Mesendoderm (in vitro differentiated cells): ENCODE measurements around the gene VWA8.
A peak's percentile ranks its signal among the peaks of the same experiment; 100 is the strongest.

ENCODE experiments used
- DNase-seq: peaks from one replicate; pipeline ENCODE4 v3.0.0; 2013
- H2AK5ac ChIP-seq: 2 replicates; pipeline ENCODE4 v1.6.1; 2013; ENCODE audit warnings: low read length, inconsistent platforms
- H2BK120ac ChIP-seq: 2 replicates; pipeline ENCODE4 v1.6.1; 2013; ENCODE audit warnings: low read depth, mild to moderate bottlenecking, low read length, moderate library complexity, mixed read lengths
- H2BK15ac ChIP-seq: replicated peaks from 2 replicates; pipeline ENCODE4 v1.6.1; 2013; ENCODE audit warnings: low read depth, mild to moderate bottlenecking, moderate library complexity
- H2BK5ac ChIP-seq: 2 replicates; pipeline ENCODE4 v1.6.1; 2013; ENCODE audit warnings: low read length, inconsistent platforms
- H3K18ac ChIP-seq: 2 replicates; pipeline ENCODE4 v1.6.1; 2013; ENCODE audit warnings: mild to moderate bottlenecking, low read length, mixed read lengths
- H3K23ac ChIP-seq: one replicate; pipeline ENCODE4 v1.6.1; 2013; ENCODE audit warnings: low read length
- H3K27ac ChIP-seq: 2 replicates; pipeline ENCODE4 v1.5.1; 2013; ENCODE audit warnings: low read depth, mild to moderate bottlenecking, inconsistent platforms, low read length, moderate library complexity
- H3K27me3 ChIP-seq: 2 replicates; pipeline ENCODE4 v1.6.1; 2013; ENCODE audit warnings: low read length, control low read depth, mild to moderate bottlenecking, inconsistent platforms; ENCODE audit not compliant: insufficient read depth, poor library complexity
- H3K36me3 ChIP-seq: 2 replicates; pipeline ENCODE4 v1.6.1; 2013; ENCODE audit warnings: low read length, inconsistent platforms; ENCODE audit not compliant: control insufficient read depth, insufficient read depth
- H3K4ac ChIP-seq: one replicate; pipeline ENCODE4 v1.6.1; 2013; ENCODE audit warnings: low read depth, mild to moderate bottlenecking, low read length, moderate library complexity
- H3K4me1 ChIP-seq: 2 replicates; pipeline ENCODE4 v1.6.1; 2013; ENCODE audit warnings: low read depth, low read length, inconsistent platforms; ENCODE audit not compliant: control insufficient read depth
- H3K4me2 ChIP-seq: 2 replicates; pipeline ENCODE4 v1.6.1; 2013; ENCODE audit warnings: low read length
- H3K4me3 ChIP-seq: 2 replicates; pipeline ENCODE4 v1.5.1; 2013; ENCODE audit warnings: mild to moderate bottlenecking, low read length
- H3K56ac ChIP-seq: one replicate; pipeline ENCODE4 v1.6.1; 2013; ENCODE audit warnings: low read length
- H3K79me1 ChIP-seq: 2 replicates; pipeline ENCODE4 v1.6.1; 2013; ENCODE audit warnings: low read length, inconsistent platforms
- H3K79me2 ChIP-seq: 2 replicates; pipeline ENCODE4 v1.6.1; 2013; ENCODE audit warnings: mild to moderate bottlenecking, low read length; ENCODE audit not compliant: control insufficient read depth, insufficient read depth
- H3K9ac ChIP-seq: 2 replicates; pipeline ENCODE4 v1.6.1; 2013; ENCODE audit warnings: low read length, inconsistent platforms
- H4K5ac ChIP-seq: one replicate; pipeline ENCODE4 v1.6.1; 2013; ENCODE audit warnings: low read length
- H4K8ac ChIP-seq: one replicate; pipeline ENCODE4 v1.6.1; 2013; ENCODE audit warnings: low read depth, mild to moderate bottlenecking, control low read depth, low read length, moderate library complexity
- WGBS: extraction: QIAGEN DNeasy Blood & Tissue Kit; methylation state at CpG from one replicate; pipeline ENCODE4 v1.1.7; 2013; ENCODE audit warnings: low lambda C conversion rate, missing lambda C conversion rate; ENCODE audit not compliant: insufficient coverage; ENCODE audit errors: extremely low coverage; 5-methylcytosine and 5-hydroxymethylcytosine counted together

The VWA8 gene

GRCh38 chr13:41631296-41631965, 329.5 kb downstream of the VWA8 start:
- WGBS, result no CpG with 5 or more reads among the region's 5 CpGs
- H3K4ac ChIP-seq, result no peak overlapping the region
- H3K18ac ChIP-seq, result no peak overlapping the region
- no peak overlapping the region for H4K5ac ChIP-seq
- no peak overlapping the region for H3K4me2 ChIP-seq
- H3K79me2 ChIP-seq, result no peaks in the 10 kb centered on the region
- no peak overlapping the region for H3K9ac ChIP-seq
- no peak overlapping the region for H3K23ac ChIP-seq
- no peak overlapping the region for H2AK5ac ChIP-seq
- H2BK120ac ChIP-seq, result no peak overlapping the region
- no peak overlapping the region for H3K27ac ChIP-seq
- H3K4me1 ChIP-seq, result no peaks in the 10 kb centered on the region
- no peaks in the 10 kb centered on the region for H3K27me3 ChIP-seq
- H3K79me1 ChIP-seq, result no peaks in the 10 kb centered on the region
- H3K56ac ChIP-seq, result no peak overlapping the region
- no peak overlapping the region for H4K8ac ChIP-seq
- no peak overlapping the region for H2BK5ac ChIP-seq
- no peak overlapping the region for H3K4me3 ChIP-seq
- no peak overlapping the region for H2BK15ac ChIP-seq
- no peaks in the 10 kb centered on the region for H3K36me3 ChIP-seq
- DNase-seq, result no peak

GRCh38 chr13:41627425-41627824, 333.5 kb downstream of the VWA8 start:
- WGBS, result no CpG with 5 or more reads among the region's 5 CpGs
- no peaks in the 10 kb centered on the region for H3K4me1 ChIP-seq

GRCh38 chr13:41624041-41624440, 336.9 kb downstream of the VWA8 start:
- Histone ChIP-seq H3K23ac (no peak overlapping the region), H3K79me2 (no peaks in the 10 kb centered on the region), H3K4me3 (no peak overlapping the region), H3K56ac (no peak overlapping the region), H2BK5ac (no peak overlapping the region), H3K4me2 (no peak overlapping the region), H3K36me3 (no peaks in the 10 kb centered on the region), H3K18ac (no peak overlapping the region), H2AK5ac (no peak overlapping the region), H3K27ac (no peak overlapping the region), H3K27me3 (no peaks in the 10 kb centered on the region), H3K9ac (no peak overlapping the region), H3K79me1 (no peaks in the 10 kb centered on the region), H4K5ac (no peak overlapping the region), H3K4me1 (no peaks in the 10 kb centered on the region), H3K4ac (no peak overlapping the region), H4K8ac (no peak overlapping the region), H2BK120ac (no peak overlapping the region), H2BK15ac (no peak overlapping the region)
- DNase-seq, result no peak

More at GRCh38 chr13:41627425-41627824, 333.5 kb downstream of the VWA8 start:
- H3K23ac ChIP-seq, result no peak overlapping the region
- H3K4me2 ChIP-seq, result no peak overlapping the region
- H2BK15ac ChIP-seq, result no peak overlapping the region
- H3K36me3 ChIP-seq, result no peaks in the 10 kb centered on the region
- no peaks in the 10 kb centered on the region for H3K27me3 ChIP-seq
- H4K5ac ChIP-seq, result no peak overlapping the region
- H3K4ac ChIP-seq, result no peak overlapping the region
- H3K79me2 ChIP-seq, result no peaks in the 10 kb centered on the region
- no peaks in the 10 kb centered on the region for H3K79me1 ChIP-seq
- no peak overlapping the region for H3K27ac ChIP-seq
- H2AK5ac ChIP-seq, result no peak overlapping the region
- no peak overlapping the region for H3K4me3 ChIP-seq
- H3K18ac ChIP-seq, result no peak overlapping the region
- H3K56ac ChIP-seq, result no peak overlapping the region
- no peak overlapping the region for H4K8ac ChIP-seq
- H2BK5ac ChIP-seq, result no peak overlapping the region
- H3K9ac ChIP-seq, result no peak overlapping the region
- H2BK120ac ChIP-seq, result no peak overlapping the region
- no peak for DNase-seq

GRCh38 chr13:41622432-41623429, 338.2 kb downstream of the VWA8 start:
- H3K4me1 ChIP-seq, result no peaks in the 10 kb centered on the region
- H3K27me3 ChIP-seq, result no peaks in the 10 kb centered on the region
- H2BK5ac ChIP-seq, result no peak overlapping the region
- H2AK5ac ChIP-seq, result no peak overlapping the region
- no peak overlapping the region for H3K27ac ChIP-seq
- no peak overlapping the region for H4K8ac ChIP-seq
- no peak overlapping the region for H2BK15ac ChIP-seq
- no peaks in the 10 kb centered on the region for H3K79me2 ChIP-seq
- H3K18ac ChIP-seq, result no peak overlapping the region
- no CpG with 5 or more reads among the region's 6 CpGs for WGBS
- H4K5ac ChIP-seq, result no peak overlapping the region
- no peak overlapping the region for H3K4me2 ChIP-seq
- H3K9ac ChIP-seq, result no peak overlapping the region
- no peak overlapping the region for H3K4ac ChIP-seq
- H2BK120ac ChIP-seq, result no peak overlapping the region
- H3K4me3 ChIP-seq, result no peak overlapping the region
- H3K23ac ChIP-seq, result no peak overlapping the region
- no peaks in the 10 kb centered on the region for H3K36me3 ChIP-seq
- no peak for DNase-seq
- no peaks in the 10 kb centered on the region for H3K79me1 ChIP-seq
- no peak overlapping the region for H3K56ac ChIP-seq

- H4K5ac ChIP-seq, result no peak overlapping the region
- no peak overlapping the region for H3K4ac ChIP-seq
- peak; percentile 37 for DNase-seq
- H3K4me2 ChIP-seq, result no peak overlapping the region
- no peak overlapping the region for H2BK5ac ChIP-seq
- H3K27me3 ChIP-seq, result no peaks in the 10 kb centered on the region
- H3K79me1 ChIP-seq, result no peaks in the 10 kb centered on the region
- H3K36me3 ChIP-seq, result no peaks in the 10 kb centered on the region
- no peaks in the 10 kb centered on the region for H3K4me1 ChIP-seq
- no peaks in the 10 kb centered on the region for H3K79me2 ChIP-seq
- no peak overlapping the region for H2BK15ac ChIP-seq
- H3K18ac ChIP-seq, result no peak overlapping the region
- no peak overlapping the region for H2BK120ac ChIP-seq
- H3K23ac ChIP-seq, result no peak overlapping the region
- no CpG with 5 or more reads among the region's 5 CpGs for WGBS
- no peak overlapping the region for H3K9ac ChIP-seq
- no peak overlapping the region for H2AK5ac ChIP-seq
- no peak overlapping the region for H3K27ac ChIP-seq
- no peak overlapping the region for H3K56ac ChIP-seq
- no peak overlapping the region for H3K4me3 ChIP-seq
- no peak overlapping the region for H4K8ac ChIP-seq
Observed at GRCh38 chr13:41621716-41622431, 339.0 kb downstream of the VWA8 start.
